ENCODE results near the gene NRG2.

Gene NRG2

GRCh38 chr5:140040358-140040757 is 2.7 kb downstream of the NRG2 start:
- no peak for DNase-seq

- no peak for DNase-seq
These were observed 3.5 kb downstream of the NRG2 start for GRCh38 chr5:140039561-140039960.

- no peak for DNase-seq
These were observed 4.6 kb downstream of the NRG2 start for GRCh38 chr5:140038373-140038957.

- DNase-seq: no peak
These were observed 6.1 kb downstream of the NRG2 start for GRCh38 chr5:140037012-140037411.

GRCh38 chr5:140035881-140036280 is 7.2 kb downstream of the NRG2 start:
- DNase-seq: no peak

GRCh38 chr5:140033037-140033760 is 9.9 kb downstream of the NRG2 start:
- DNase-seq: no peak

GRCh38 chr5:140032296-140032695 is 10.8 kb downstream of the NRG2 start:
- DNase-seq: no peak

- DNase-seq: no peak
These were observed 15.3 kb downstream of the NRG2 start for GRCh38 chr5:140027807-140028206.

GRCh38 chr5:140025736-140026135 is 17.4 kb downstream of the NRG2 start:
- DNase-seq: no peak

GRCh38 chr5:140024928-140025327 is 18.2 kb downstream of the NRG2 start:
- no peak for DNase-seq

- DNase-seq: no peak
These were observed 19.4 kb downstream of the NRG2 start for GRCh38 chr5:140023611-140024191.

GRCh38 chr5:140020601-140021177 is 22.4 kb downstream of the NRG2 start:
- no peak for DNase-seq

- DNase-seq: no peak
These were observed 24.0 kb downstream of the NRG2 start for GRCh38 chr5:140018920-140019644.

- DNase-seq: no peak
These were observed 24.6 kb downstream of the NRG2 start for GRCh38 chr5:140018517-140018916.

- DNase-seq: no peak
These were observed 25.0 kb downstream of the NRG2 start for GRCh38 chr5:140018096-140018481.

- DNase-seq: no peak
These were observed 25.6 kb downstream of the NRG2 start for GRCh38 chr5:140017397-140018095.

GRCh38 chr5:140015706-140016105 is 27.4 kb downstream of the NRG2 start:
- DNase-seq: no peak

- DNase-seq: no peak
These were observed 28.3 kb downstream of the NRG2 start for GRCh38 chr5:140014751-140015150.

- DNase-seq: no peak
These were observed 29.6 kb downstream of the NRG2 start for GRCh38 chr5:140013536-140013935.

- DNase-seq: no peak
These were observed 30.7 kb downstream of the NRG2 start for GRCh38 chr5:140012443-140012842.

- no peak for DNase-seq
These were observed 31.7 kb downstream of the NRG2 start for GRCh38 chr5:140011297-140011802.

GRCh38 chr5:140010798-140011197 is 32.3 kb downstream of the NRG2 start:
- no peak for DNase-seq

- no peak for DNase-seq
These were observed 35.8 kb downstream of the NRG2 start for GRCh38 chr5:140007311-140007710.
